Sigmoid colon (tissue), 4 donors: Measurements from ENCODE around the gene C1RL.

Experiments used
- CTCF ChIP-seq, 4 experiments: fragments of 450-650 bp in 3 of 4; fragments of 200-600 bp in 1 of 4; IDR thresholded peaks; one replicate each; pipeline ENCODE4 v1.5.1; 2016 to 2019; ENCODE audit warnings: antibody characterized with exemption in 4 of 4, mild to moderate bottlenecking in 3 of 4, moderate library complexity in 2 of 4
- POLR2A ChIP-seq, 2 donors: fragments of 450-650 bp; IDR thresholded peaks; one replicate each; pipeline ENCODE4 v1.6.1; 2016; ENCODE audit warnings: antibody characterized with exemption in 2 of 2, mild to moderate bottlenecking in 2 of 2, moderate library complexity in 2 of 2
- POLR2AphosphoS5 ChIP-seq, 4 donors: sonication (generic); formaldehyde crosslinking; IDR thresholded peaks; one replicate each; pipeline ENCODE4 v1.6.1; 2017; ENCODE audit warnings: antibody characterized with exemption in 4 of 4

GRCh38 chr12:7122811-7123769 lies 14.1 kb upstream of the C1RL start:
- TF ChIP-seq POLR2AphosphoS5 (IDR thresholded peaks at IDR 0.05): no peak
- no peak for TF ChIP-seq POLR2A (IDR thresholded peaks at IDR 0.05)
- no peak for TF ChIP-seq CTCF (IDR thresholded peaks at IDR 0.05)
